Measurements from ENCODE around the gene PBOV1.

PBOV1 gene

GRCh38 chr6:138203315-138203714 is 15.0 kb downstream of the PBOV1 start:
- FAIRE-seq = no peak

- no peak for FAIRE-seq
These were observed 16.5 kb downstream of the PBOV1 start for GRCh38 chr6:138201836-138202235.

GRCh38 chr6:138198430-138199091 is 19.7 kb downstream of the PBOV1 start:
- no peak for FAIRE-seq

- FAIRE-seq = no peak
These were observed 20.7 kb downstream of the PBOV1 start for GRCh38 chr6:138197570-138197969.

GRCh38 chr6:138196122-138196738 is 22.1 kb downstream of the PBOV1 start:
- no peak for FAIRE-seq

- FAIRE-seq = no peak
These were observed 24.0 kb downstream of the PBOV1 start for GRCh38 chr6:138194287-138194686.

GRCh38 chr6:138188278-138188941 is 29.9 kb downstream of the PBOV1 start:
- FAIRE-seq = no peak

- no peak for FAIRE-seq
These were observed 31.1 kb downstream of the PBOV1 start for GRCh38 chr6:138187156-138187555.

GRCh38 chr6:138184230-138184629 is 34.1 kb downstream of the PBOV1 start:
- no peak for FAIRE-seq

GRCh38 chr6:138183790-138184134 is 34.5 kb downstream of the PBOV1 start:
- no peak for FAIRE-seq

- no peak for FAIRE-seq
These were observed 35.1 kb downstream of the PBOV1 start for GRCh38 chr6:138182939-138183789.

- FAIRE-seq = no peak
These were observed 41.5 kb downstream of the PBOV1 start for GRCh38 chr6:138176652-138177232.

GRCh38 chr6:138175596-138175995 is 42.7 kb downstream of the PBOV1 start:
- FAIRE-seq = no peak
